Measurements from ENCODE around the gene LCP1.

DNA sequence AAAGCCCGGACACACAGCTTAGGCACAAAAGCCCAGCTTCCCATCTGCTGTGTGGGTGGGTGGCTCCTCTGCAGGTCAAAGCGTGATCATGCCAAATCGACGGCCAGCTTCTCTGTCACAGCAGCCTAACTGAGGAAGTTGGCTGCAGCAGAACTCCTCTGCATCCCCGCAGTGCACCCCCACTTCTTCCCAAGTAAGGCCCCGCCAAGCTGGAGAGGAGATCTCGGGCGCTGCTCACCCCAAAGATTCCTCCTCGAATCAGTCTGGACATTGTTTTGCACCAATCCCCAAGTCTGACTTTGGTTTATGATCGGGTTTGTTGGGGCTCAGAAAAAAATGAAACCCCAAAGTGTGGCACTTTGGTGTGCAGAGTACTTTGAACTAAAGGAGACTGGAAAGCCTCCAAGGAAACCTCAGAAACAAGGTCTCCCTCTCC is 57.4 kb downstream of the LCP1 start:
- TF ChIP-seq EZH2 (IDR thresholded peaks at IDR 0.05) (no peak), POLR2AphosphoS5 (IDR thresholded peaks at IDR 0.05; ENCODE audit: borderline replicate concordance, low read depth, low read length) (no peak)
